SK-N-SH treated with all-trans-retinoic acid at 6 μM for 48 hours (cell line): Measurements from ENCODE around the gene STK39.
A peak's percentile ranks its signal among the peaks of the same experiment; 100 is the strongest.

Experiments used
- ATAC-seq: fragments of 200-7000 bp; cut with Tn5 transposase; 3 replicates; pipeline ENCODE4 v1.9.1; 2020; ENCODE audit warnings: mild to moderate bottlenecking, moderate library complexity
- BACH2 ChIP-seq: fragments of 250-450 bp; sonication (Bioruptor Pico); IDR thresholded peaks from 2 replicates; pipeline ENCODE4 v1.9.0; 2021; ENCODE audit warnings: mild to moderate bottlenecking, borderline replicate concordance
- CSDC2 ChIP-seq: fragments of 250-450 bp; sonication (Bioruptor Pico); IDR thresholded peaks from 2 replicates; pipeline ENCODE4 v1.5.0; 2020; ENCODE audit warnings: mild to moderate bottlenecking, moderate library complexity
- CSRNP3 ChIP-seq: fragments of 250-450 bp; sonication (Bioruptor Pico); IDR thresholded peaks from 2 replicates; pipeline ENCODE4 v1.5.1; 2021; ENCODE audit warnings: mild to moderate bottlenecking, moderate library complexity
- ESRRG ChIP-seq: fragments of 250-450 bp; sonication (Bioruptor Pico); IDR thresholded peaks from 2 replicates; pipeline ENCODE4 v1.6.1; 2021; ENCODE audit warnings: mild to moderate bottlenecking
- OSR1 ChIP-seq: fragments of 250-450 bp; sonication (Bioruptor Pico); IDR thresholded peaks from 2 replicates; pipeline ENCODE4 v1.8.0; 2022; ENCODE audit warnings: moderate library complexity, mild to moderate bottlenecking, inconsistent platforms
- PATZ1 ChIP-seq: fragments of 250-450 bp; sonication (Bioruptor Pico); IDR thresholded peaks from 2 replicates; pipeline ENCODE4 v1.8.0; 2020; ENCODE audit warnings: mild to moderate bottlenecking, moderate library complexity, borderline replicate concordance
- POU6F1 ChIP-seq: fragments of 250-450 bp; sonication (Bioruptor Pico); IDR thresholded peaks from 2 replicates; pipeline ENCODE4 v1.8.0; 2021; ENCODE audit warnings: low read depth, mild to moderate bottlenecking, moderate library complexity, borderline replicate concordance
- PPARA ChIP-seq: fragments of 250-450 bp; sonication (Bioruptor Pico); IDR thresholded peaks from 2 replicates; pipeline ENCODE4 v1.5.0; 2020; ENCODE audit warnings: mild to moderate bottlenecking, borderline replicate concordance
- RARB ChIP-seq: fragments of 250-450 bp; sonication (Bioruptor Pico); IDR thresholded peaks from 2 replicates; pipeline ENCODE4 v1.8.0; 2021; ENCODE audit warnings: mild to moderate bottlenecking, moderate library complexity
- SNAI2 ChIP-seq: fragments of 250-450 bp; sonication (Bioruptor Pico); IDR thresholded peaks from 2 replicates; pipeline ENCODE4 v1.5.0; 2020; ENCODE audit warnings: mild to moderate bottlenecking, moderate library complexity
- TCF4 ChIP-seq: fragments of 250-450 bp; sonication (Bioruptor Pico); IDR thresholded peaks from 2 replicates; pipeline ENCODE4 v1.8.0; 2021; ENCODE audit warnings: mild to moderate bottlenecking, moderate library complexity, borderline replicate concordance
- TOX ChIP-seq: fragments of 250-450 bp; sonication (Bioruptor Pico); IDR thresholded peaks from 2 replicates; pipeline ENCODE4 v1.8.0; 2021; ENCODE audit warnings: mild to moderate bottlenecking, moderate library complexity, borderline replicate concordance
- TSHZ2 ChIP-seq: fragments of 250-450 bp; sonication (Bioruptor Pico); IDR thresholded peaks from 2 replicates; pipeline ENCODE4 v1.5.0; 2020; ENCODE audit warnings: mild to moderate bottlenecking, moderate library complexity
- ZC3H10 ChIP-seq: fragments of 250-450 bp; sonication (Bioruptor Pico); IDR thresholded peaks from 2 replicates; pipeline ENCODE4 v1.5.1; 2021; ENCODE audit warnings: mild to moderate bottlenecking, moderate library complexity
- ZFP3 ChIP-seq: fragments of 250-450 bp; sonication (Bioruptor Pico); IDR thresholded peaks from 2 replicates; pipeline ENCODE4 v1.5.0; 2020; ENCODE audit warnings: mild to moderate bottlenecking, moderate library complexity
- ZFP30 ChIP-seq: fragments of 450-650 bp; formaldehyde crosslinking; IDR thresholded peaks from 2 replicates; pipeline ENCODE4 v1.5.0; 2022; ENCODE audit warnings: mild to moderate bottlenecking, moderate library complexity
- ZNF565 ChIP-seq: fragments of 450-650 bp; formaldehyde crosslinking; conservative IDR thresholded peaks from 2 replicates; pipeline ENCODE4 v1.5.0; 2020; ENCODE audit warnings: low read depth, mild to moderate bottlenecking, moderate library complexity
- ZNF70 ChIP-seq: fragments of 450-650 bp; formaldehyde crosslinking; IDR thresholded peaks from 2 replicates; pipeline ENCODE4 v1.5.0; 2020; ENCODE audit warnings: mild to moderate bottlenecking, moderate library complexity
- ZNF8 ChIP-seq: fragments of 450-650 bp; formaldehyde crosslinking; IDR thresholded peaks from 2 replicates; pipeline ENCODE4 v1.5.0; 2020; ENCODE audit warnings: mild to moderate bottlenecking, moderate library complexity

Gene STK39

GRCh38 chr2:168119515-168120141 lies 127.8 kb downstream of the STK39 start:
- no peak for TF ChIP-seq CSDC2 (CRISPR knock-in tag)
- TF ChIP-seq ZNF8 (CRISPR knock-in tag): no peak
- no peak for TF ChIP-seq ZC3H10 (CRISPR knock-in tag)
- TF ChIP-seq PPARA (CRISPR knock-in tag): no peak
- no peak for TF ChIP-seq ZNF565 (CRISPR knock-in tag)
- TF ChIP-seq PATZ1: no peak
- TF ChIP-seq BACH2: no peak
- TF ChIP-seq TSHZ2 (CRISPR knock-in tag): no peak
- TF ChIP-seq ZFP30 (CRISPR knock-in tag): no peak
- no peak for TF ChIP-seq TCF4 (CRISPR knock-in tag)
- ATAC-seq: peak; percentile 78

- peak; percentile 92 for ATAC-seq
Measured at GRCh38 chr2:168118733-168119514, 128.5 kb downstream of the STK39 start.

More at GRCh38 chr2:168118733-168119514, 128.5 kb downstream of the STK39 start:
- TF ChIP-seq TOX (CRISPR knock-in tag): no peak
- TF ChIP-seq PPARA (CRISPR knock-in tag): no peak
- no peak for TF ChIP-seq ESRRG (CRISPR knock-in tag)
- no peak for TF ChIP-seq ZNF565 (CRISPR knock-in tag)
- TF ChIP-seq CSDC2 (CRISPR knock-in tag): no peak
- TF ChIP-seq ZNF8 (CRISPR knock-in tag): no peak
- no peak for TF ChIP-seq POU6F1
- no peak for TF ChIP-seq TSHZ2 (CRISPR knock-in tag)
- no peak for TF ChIP-seq ZC3H10 (CRISPR knock-in tag)
- TF ChIP-seq BACH2: no peak
- no peak for TF ChIP-seq CSRNP3
- no peak for TF ChIP-seq ZFP30 (CRISPR knock-in tag)
- no peak for TF ChIP-seq ZNF70
- TF ChIP-seq RARB: no peak
- no peak for TF ChIP-seq SNAI2 (CRISPR knock-in tag)
- TF ChIP-seq ZFP3: no peak
- no peak for TF ChIP-seq OSR1 (CRISPR knock-in tag)
- no peak for TF ChIP-seq PATZ1
